HT1080 (cell line): Measurements from ENCODE around the gene IDH1. TPM values are rescaled to one million over a fixed set of nuclear protein-coding genes. Genes with fewer than 3 reads are reported as not detected.
"Not testable (repeated sequence)": the region's sequence is repeated elsewhere in the genome, so short reads cannot be mapped to it uniquely, and the experiment has no call there.

Experiments
- DNase-seq: peaks from one replicate; pipeline ENCODE4 v3.0.0-alpha.2; 2015; ENCODE audit warnings: low read depth
- total RNA-seq: library from RNA; depleted of rRNA; stranded (reverse); fragments of >200 nt; shearing (Covaris generic); gene quantifications from 2 replicates; pipeline ENCODE4 v1.2.3, GENCODE V29; 2014; rRNA removed

The IDH1 gene
- total RNA-seq, 1 experiment from 2014 or later, result 66.3 TPM

DNA sequence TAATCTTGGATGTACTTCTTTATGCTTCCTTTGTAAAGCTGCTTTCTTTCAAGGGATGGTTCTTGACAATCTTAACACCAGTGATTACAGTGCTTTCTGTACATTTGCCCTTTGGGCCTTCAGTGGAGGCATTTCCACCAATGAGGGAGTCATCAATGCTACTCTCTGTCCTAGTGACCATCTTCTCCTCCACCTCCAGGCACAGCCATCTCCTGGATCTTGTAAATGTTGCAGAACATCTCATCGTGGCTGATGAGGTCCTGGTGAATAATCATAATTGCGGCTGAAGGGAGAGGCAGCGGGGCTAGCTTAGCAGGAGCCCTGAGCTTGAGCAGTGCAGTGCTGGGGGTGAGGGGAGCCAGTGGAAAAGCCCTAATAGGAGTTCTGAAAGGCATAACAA lies 32.5 kb downstream of the IDH1 start:
- DNase-seq, result peak; percentile 80

DNA sequence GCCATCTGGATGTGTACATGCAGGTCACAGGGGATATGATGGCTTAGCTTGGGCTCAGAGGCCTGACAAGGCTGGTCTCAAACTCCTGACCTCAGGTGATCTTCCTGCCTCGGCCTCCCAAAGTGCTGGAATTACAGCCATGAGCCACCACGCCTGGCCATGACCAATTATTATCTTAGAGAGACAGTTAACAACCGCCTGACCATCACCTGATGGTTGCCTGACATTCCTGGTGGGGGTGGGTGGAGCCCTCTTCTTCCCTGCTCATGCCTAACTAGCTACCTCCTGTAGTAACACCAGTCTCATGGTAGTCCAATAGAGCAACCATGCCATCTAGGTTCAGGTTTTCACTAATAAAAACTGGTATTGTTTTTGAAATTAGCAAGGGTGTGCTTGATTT lies 33.0 kb downstream of the IDH1 start:
- not testable (repeated sequence) for DNase-seq

DNA sequence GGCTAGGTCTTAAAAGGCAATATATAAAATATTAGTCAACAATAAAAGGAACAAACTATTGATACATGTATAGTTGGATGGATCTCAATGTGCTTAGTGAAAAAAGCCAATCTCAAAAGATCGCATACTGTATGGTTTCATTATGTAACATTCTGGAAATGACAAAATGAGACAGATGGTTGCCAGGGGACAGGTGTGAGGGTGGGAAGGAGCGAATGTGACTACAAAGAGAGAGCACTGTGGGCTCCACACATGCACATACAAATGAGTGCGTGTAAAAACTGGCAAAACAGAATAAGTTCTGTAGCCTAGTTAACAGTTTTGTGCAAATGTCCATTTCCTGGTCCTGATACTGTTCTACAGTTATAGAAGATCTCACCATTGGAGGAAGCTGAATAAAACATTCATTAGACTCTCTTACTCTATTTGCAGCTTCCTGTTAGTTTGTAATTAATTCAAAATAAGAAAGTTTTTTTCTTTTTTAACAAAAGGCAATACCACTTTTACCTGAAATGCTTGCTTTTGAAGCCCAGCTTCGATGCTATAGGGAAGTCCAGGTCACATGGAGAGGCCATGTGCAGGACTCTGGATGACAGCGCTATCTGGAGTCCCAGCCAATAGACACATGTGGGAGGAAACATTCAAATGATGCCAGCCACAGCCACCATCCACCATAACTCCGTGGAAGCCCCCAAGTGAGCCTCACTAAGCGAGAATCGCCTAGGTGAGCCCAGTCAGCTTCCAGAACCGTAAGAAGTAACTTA lies 44.0 kb downstream of the IDH1 start:
- no peak for DNase-seq

DNA sequence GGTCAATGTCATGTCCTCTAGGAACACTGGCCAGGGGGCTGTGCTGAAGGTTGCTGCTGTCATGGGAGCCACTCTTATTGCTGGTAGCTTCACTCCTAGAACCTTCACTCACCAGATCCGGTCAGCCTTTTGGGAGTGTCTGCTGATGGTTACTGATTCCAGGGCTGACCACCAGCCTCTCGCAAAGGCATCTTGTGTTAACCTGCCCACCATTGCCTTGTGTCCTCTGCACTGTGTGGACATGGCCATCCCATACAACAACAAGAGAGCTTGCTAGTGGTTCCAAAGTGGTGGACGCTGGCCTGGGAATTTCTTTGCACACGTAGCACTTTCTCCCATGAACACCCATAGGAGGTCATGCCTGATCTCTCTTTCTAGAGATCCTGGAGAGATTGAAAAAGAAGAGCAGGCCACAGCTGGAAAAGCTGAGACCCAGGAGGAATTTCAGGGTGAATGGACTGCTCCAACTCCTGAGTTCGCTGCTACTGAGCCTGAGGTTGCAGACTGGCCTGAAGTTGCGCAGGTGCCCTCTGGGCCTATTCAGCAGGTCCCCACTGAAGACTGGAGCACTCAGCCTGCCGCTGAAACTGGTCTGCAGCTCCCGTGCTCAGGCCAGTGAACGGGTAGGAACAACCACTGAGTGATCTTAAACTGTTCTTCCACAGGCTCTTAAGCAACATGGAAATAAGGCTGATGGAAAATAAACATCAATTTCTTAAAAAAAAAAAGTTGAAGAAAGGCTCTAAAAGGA lies 46.4 kb downstream of the IDH1 start:
- DNase-seq, result no peak

DNA sequence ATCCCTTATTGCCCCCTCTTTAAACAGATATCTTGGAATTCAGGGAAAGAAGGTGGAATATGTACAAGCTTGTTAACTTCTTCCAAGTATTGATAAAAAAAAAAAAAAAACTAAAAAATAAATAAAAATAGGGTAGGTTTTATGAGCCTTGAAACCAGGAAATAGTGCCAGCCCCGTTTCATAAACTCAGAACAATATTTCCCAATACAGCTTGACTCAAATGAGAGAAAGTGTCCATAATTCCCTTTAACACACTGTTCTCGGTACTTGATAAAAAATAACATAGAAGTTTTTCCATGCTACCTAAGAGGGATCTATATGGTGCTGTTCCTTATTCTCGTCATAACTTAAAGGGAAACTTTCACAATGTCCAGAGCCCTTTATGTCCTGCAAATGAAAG lies 47.1 kb downstream of the IDH1 start:
- DNase-seq, result no peak

DNA sequence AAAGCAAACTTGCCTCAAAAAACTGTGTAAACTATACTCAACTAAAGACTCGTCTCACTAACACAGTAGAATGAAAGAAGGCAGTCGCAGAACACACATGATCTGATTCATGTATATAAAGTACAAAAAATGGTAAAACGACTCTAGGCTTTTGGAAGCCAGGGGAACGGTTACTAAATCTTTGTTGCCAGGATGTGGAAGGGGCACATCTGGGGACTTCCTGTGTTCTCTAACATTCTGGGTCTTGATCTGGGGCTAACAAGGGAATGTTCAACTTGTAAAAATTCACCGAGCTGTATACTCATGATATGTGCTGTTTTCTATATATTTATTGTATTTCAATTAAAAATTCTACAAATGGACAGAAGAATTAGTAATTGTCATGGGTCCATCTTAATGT lies 50.7 kb downstream of the IDH1 start:
- no peak for DNase-seq

DNA sequence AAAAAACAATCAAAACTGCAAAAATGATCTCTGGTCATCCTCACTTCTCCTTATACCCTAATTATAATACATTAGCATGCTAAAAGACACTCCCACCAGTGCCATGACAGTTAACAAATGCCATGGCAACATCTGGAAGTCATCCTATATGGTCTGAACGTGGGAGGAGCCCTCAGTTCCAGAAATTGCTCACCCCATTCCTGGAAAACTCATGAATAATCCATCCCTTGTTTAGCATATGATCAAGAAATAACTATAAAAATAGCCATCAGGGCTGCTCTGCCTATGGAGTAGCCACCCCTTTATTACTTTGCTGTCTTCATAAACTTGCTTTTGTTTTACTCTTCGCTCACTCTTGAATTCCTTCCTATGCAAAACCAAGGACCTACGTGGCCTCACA lies 59.3 kb downstream of the IDH1 start:
- DNase-seq, result no peak

DNA sequence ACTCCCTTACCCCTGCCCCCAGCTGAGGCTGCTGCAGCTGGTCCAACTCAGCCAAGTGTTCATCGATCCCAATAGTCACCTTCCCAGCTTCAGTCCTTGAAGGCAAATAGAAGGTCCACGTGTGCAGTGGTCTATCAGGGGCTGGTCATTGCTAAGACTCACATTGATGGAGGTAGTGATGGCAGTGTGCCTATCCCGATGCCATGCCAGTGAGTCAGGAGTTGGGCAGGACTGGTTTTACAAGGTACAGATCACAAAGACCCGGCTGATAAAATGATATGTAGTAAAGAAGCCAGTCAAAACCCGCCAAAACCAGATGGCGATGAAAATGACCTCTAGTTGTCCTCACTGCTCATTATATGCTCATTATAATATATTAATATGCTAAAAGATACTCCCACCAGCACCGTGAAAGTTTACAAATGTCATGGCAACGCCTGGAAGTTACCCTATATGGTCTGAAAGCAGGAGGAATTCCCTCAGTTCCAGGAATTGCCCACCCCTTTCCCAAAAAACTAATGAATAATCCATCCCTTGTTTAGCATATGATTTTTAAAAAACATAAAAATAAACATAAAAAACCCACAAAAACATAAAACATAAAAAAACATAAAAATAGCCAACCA lies 62.1 kb downstream of the IDH1 start:
- DNase-seq, result peak; percentile 11

DNA sequence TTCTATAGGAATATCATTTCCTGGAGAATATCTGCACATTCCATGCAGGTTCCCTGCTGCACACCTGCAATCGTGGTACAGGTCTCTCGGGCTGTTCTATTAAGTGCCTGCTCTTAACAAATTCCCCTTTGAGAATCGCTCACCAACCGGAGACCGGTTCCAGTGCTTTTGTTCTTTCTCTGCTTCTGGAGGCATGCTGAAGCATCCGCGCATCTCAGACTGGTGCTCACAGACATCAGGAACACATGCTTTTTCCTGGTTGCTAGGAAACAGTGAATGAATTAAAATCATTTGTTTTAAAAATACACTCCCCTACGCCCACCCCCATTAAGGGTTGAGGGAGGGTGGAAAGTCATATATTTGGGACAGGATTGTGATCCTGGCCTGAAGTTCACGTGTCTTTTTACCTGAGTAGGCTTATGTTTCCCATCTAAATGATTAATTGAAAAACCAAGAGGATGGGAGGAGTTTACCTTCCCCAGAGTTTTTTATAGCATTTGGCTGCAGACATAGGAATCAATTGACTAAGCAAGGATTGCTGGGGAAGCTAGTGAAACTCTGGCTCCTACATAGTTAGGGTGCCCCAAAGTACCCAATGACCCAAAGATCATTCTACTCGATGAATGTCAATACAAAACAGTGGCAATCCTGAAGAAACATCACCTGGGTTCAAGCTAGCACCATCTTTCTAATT lies 64.9 kb downstream of the IDH1 start, which contains the start of gene C2orf80:
TSS of gene C2orf80 (minus strand) at position 221 of the 694 bp plus-strand sequence. CDS start 3,044 bp downstream, outside the sequence.
- no peak for DNase-seq

DNA sequence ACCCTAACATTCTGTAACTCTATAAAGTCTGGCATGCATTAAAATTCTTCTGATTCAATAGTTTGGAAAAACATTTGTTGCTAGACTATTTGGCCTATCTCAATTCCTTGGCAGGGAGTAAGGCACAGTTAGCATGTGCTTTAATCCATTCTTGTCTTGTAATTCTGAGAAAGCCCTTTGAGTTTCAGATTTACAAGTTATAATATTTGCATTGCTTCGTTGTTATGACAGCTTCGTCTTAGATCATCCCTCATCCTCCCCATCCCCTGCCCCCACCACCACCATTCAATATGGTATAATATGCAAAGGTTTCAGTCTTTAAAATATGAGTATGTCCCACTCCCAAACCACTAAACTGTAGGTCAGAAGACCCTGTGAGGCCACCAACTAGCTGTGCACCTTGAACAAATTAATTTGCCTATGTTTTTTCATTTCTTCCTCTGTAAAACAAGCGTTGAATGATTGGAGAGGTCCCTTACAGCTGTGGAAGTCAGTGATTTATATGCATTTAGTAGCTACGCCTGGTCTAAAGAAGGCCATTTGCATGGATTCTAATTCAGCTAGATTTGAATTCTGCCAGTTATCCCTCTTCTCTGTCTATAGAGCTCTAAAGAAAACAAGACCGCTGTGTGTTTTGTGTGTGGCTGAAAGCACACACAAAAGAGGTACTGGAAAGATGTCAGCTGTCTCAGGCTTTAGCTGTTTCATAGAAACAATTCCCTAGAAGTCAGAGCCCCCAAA lies 65.6 kb downstream of the IDH1 start:
- no peak for DNase-seq

DNA sequence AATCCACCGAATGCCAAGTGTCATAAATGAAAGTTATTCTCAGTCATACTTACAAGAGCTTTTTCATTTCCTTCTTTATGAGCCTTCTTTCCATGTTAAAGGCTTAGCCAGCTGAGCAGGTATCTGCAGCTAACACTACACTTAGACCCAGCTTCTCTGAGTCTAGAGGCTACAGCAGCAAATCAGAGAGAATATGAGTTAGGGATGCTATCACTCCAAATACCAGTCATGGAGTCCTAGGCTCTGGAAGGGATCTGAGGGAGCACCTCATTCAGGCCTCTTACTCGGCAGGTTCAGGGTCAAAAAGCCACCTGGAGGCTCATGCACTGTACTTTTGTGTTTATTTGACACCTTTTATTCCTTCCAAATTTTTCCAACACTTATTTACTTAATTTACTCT lies 68.0 kb downstream of the IDH1 start:
- DNase-seq, result no peak

DNA sequence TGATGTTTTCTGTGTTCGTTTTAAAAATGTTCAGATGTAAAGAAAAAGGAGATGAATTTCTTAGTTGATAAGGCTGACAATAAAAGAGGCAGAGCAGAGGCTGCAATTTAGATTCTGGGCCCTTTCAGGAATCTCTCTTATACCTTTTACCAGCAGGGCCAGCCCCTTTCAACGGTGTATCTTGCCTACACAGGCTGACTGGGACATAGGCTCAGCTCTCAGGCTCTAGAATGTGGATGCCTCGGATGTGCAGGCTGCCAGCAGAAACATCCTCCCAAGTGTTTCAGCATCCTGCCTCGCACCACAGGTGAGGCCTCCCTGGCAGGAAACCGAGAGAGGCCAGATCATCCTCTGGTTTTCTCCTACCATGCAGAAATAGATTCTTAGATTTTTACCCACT lies 68.4 kb downstream of the IDH1 start:
- no peak for DNase-seq

Other genes with a start within 250 kb of the IDH1 start
- gene PLEKHM3, start 229.5 kb downstream of the IDH1 start, total RNA-seq, result 5.5 and 7.8 TPM in 2 replicates
- gene CRYGD, start 130.5 kb downstream of the IDH1 start, total RNA-seq, result not detected in 2 replicates
- gene CRYGC, start 125.2 kb downstream of the IDH1 start, total RNA-seq, result 0.17 TPM in 1 of 2 replicates, not detected in the other
- gene CRYGB, start 108.9 kb downstream of the IDH1 start, total RNA-seq, result not detected in 2 replicates
- gene CRYGA, start 91.5 kb downstream of the IDH1 start, total RNA-seq, result not detected in 2 replicates
- gene C2orf80, start 65.0 kb downstream of the IDH1 start, total RNA-seq, result not detected in 2 replicates
- 12.6 and 16.2 TPM in 2 replicates for gene PIKFYVE, start 11.2 kb upstream of the IDH1 start, total RNA-seq
- not detected in 2 replicates for gene PTH2R, start 151.7 kb upstream of the IDH1 start, total RNA-seq